Parathyroid adenoma (tissue), 2 donors: ENCODE results near the gene PLIN1.

ENCODE experiments used
- H2AFZ ChIP-seq: fragments of 300-600 bp; sonication (generic); one replicate; pipeline ENCODE4 v1.7.0; 2017; ENCODE audit warnings: antibody characterized with exemption, mild to moderate bottlenecking
- H3K27ac ChIP-seq: fragments of 300-600 bp; sonication (generic); one replicate; pipeline ENCODE4 v1.7.0; 2017
- H3K27me3 ChIP-seq: fragments of 300-600 bp; sonication (generic); one replicate; pipeline ENCODE4 v1.7.0; 2017; ENCODE audit warnings: low read length; ENCODE audit not compliant: control insufficient read depth, insufficient read depth
- H3K36me3 ChIP-seq: fragments of 300-600 bp; sonication (generic); one replicate; pipeline ENCODE4 v1.7.0; 2017; ENCODE audit warnings: low read length; ENCODE audit not compliant: control insufficient read depth, insufficient read depth
- H3K4me1 ChIP-seq: fragments of 300-600 bp; sonication (generic); one replicate; pipeline ENCODE4 v1.7.0; 2017; ENCODE audit warnings: control low read depth
- H3K4me2 ChIP-seq: fragments of 300-600 bp; sonication (generic); one replicate; pipeline ENCODE4 v1.7.0; 2017; ENCODE audit warnings: low read length
- H3K4me3 ChIP-seq: fragments of 300-600 bp; sonication (generic); one replicate; pipeline ENCODE4 v1.7.0; 2017; ENCODE audit warnings: low read depth, low read length
- H3K79me2 ChIP-seq: fragments of 300-600 bp; sonication (generic); one replicate; pipeline ENCODE4 v1.7.0; 2017; ENCODE audit warnings: control low read depth
- H3K9ac ChIP-seq: fragments of 300-600 bp; sonication (generic); one replicate; pipeline ENCODE4 v1.7.0; 2017; ENCODE audit warnings: mild to moderate bottlenecking
- H3K9me3 ChIP-seq: fragments of 300-600 bp; sonication (generic); one replicate; pipeline ENCODE4 v1.7.0; 2017; ENCODE audit warnings: low read length; ENCODE audit not compliant: control insufficient read depth
- CTCF ChIP-seq: fragments of 300-600 bp; sonication (generic); IDR thresholded peaks from one replicate; pipeline ENCODE4 v1.7.0; 2017; ENCODE audit warnings: antibody characterized with exemption, mild to moderate bottlenecking
- donor health status: primary hyperparathyroidism.

The PLIN1 gene

GRCh38 chr15:89660556-89660955 lies 18.6 kb downstream of the PLIN1 start:
- Histone ChIP-seq H3K27ac (no peak overlapping the region), H3K9me3 (no peaks in the 10 kb centered on the region), H3K27me3 (no peaks in the 10 kb centered on the region), H3K4me2 (no peak overlapping the region), H3K4me3 (no peak overlapping the region), H3K9ac (no peak overlapping the region), H3K4me1 (peaks cover 4% of the 10 kb centered on the region), H3K36me3 (no peaks in the 10 kb centered on the region), H2AFZ (no peak overlapping the region), H3K79me2 (no peaks in the 10 kb centered on the region)
- TF ChIP-seq CTCF: no peak

- Histone ChIP-seq H3K79me2 (no peaks in the 10 kb centered on the region), H3K4me1 (no peaks in the 10 kb centered on the region), H3K9ac (no peak overlapping the region), H3K4me2 (no peak overlapping the region), H3K9me3 (no peaks in the 10 kb centered on the region), H3K4me3 (no peak overlapping the region), H3K27ac (no peak overlapping the region), H3K27me3 (no peaks in the 10 kb centered on the region), H2AFZ (no peak overlapping the region), H3K36me3 (no peaks in the 10 kb centered on the region)
- no peak for TF ChIP-seq CTCF
Measured at GRCh38 chr15:89659295-89659694, 19.9 kb downstream of the PLIN1 start.

- TF ChIP-seq CTCF: no peak
Measured at GRCh38 chr15:89657686-89658200, 21.4 kb downstream of the PLIN1 start.

GRCh38 chr15:89656116-89656815 lies 22.9 kb downstream of the PLIN1 start:
- H3K4me1 ChIP-seq: no peaks in the 10 kb centered on the region
- no peaks in the 10 kb centered on the region for H3K79me2 ChIP-seq
- no peak overlapping the region for H3K4me2 ChIP-seq
- no peaks in the 10 kb centered on the region for H3K27me3 ChIP-seq
- no peak overlapping the region for H3K27ac ChIP-seq
- H3K4me3 ChIP-seq: no peak overlapping the region
- TF ChIP-seq CTCF: no peak
- H3K36me3 ChIP-seq: no peaks in the 10 kb centered on the region
- no peak overlapping the region for H3K9ac ChIP-seq
- peak overlapping the region; percentile 84 for H2AFZ ChIP-seq
- H3K9me3 ChIP-seq: no peaks in the 10 kb centered on the region

More at GRCh38 chr15:89657686-89658200, 21.4 kb downstream of the PLIN1 start:
- Histone ChIP-seq H3K4me1 (no peaks in the 10 kb centered on the region), H3K79me2 (no peaks in the 10 kb centered on the region), H2AFZ (no peak overlapping the region), H3K9me3 (no peaks in the 10 kb centered on the region), H3K27me3 (no peaks in the 10 kb centered on the region), H3K27ac (no peak overlapping the region), H3K36me3 (no peaks in the 10 kb centered on the region), H3K4me3 (no peak overlapping the region), H3K9ac (no peak overlapping the region), H3K4me2 (no peak overlapping the region)
